AG04450 (cell line): ENCODE results near the gene SKAP1. TPM values are rescaled to one million over a fixed set of nuclear protein-coding genes. Genes with fewer than 3 reads are reported as not detected.
"Not testable (repeated sequence)": the region's sequence is repeated elsewhere in the genome, so short reads cannot be mapped to it uniquely, and the experiment has no call there.

Experiments used
- CTCF ChIA-PET: fragments of 300-600, 350-600 bp; formaldehyde crosslinking; extraction: SDS; loops from one replicate; lab custom pipeline; 2022; ENCODE audit warnings: antibody characterized with exemption, inconsistent platforms; lab: Charles Lee
- POLR2A ChIA-PET: fragments of 350-600 bp; formaldehyde crosslinking; extraction: SDS; loops from one replicate; lab custom pipeline; 2021; ENCODE audit warnings: antibody characterized with exemption, inconsistent platforms; lab: Yijun Ruan, JAX
- DNase-seq: peaks from one replicate; pipeline ENCODE4 v3.0.0-alpha.2; 2011; ENCODE audit warnings: low read depth, low spot score
- H3K27ac ChIP-seq: one replicate; pipeline ENCODE4 v1.5.1; 2012; ENCODE audit warnings: low read depth, low read length, control low read depth
- H3K27me3 ChIP-seq: one replicate; pipeline ENCODE4 v1.6.0; 2012; ENCODE audit warnings: low read length; ENCODE audit not compliant: control insufficient read depth, insufficient read depth
- H3K4me3 ChIP-seq: 2 replicates; pipeline ENCODE4 v1.5.1; 2011; ENCODE audit warnings: mild to moderate bottlenecking, low read depth, low read length, control low read depth
- H3K9me3 ChIP-seq: 2 replicates; pipeline ENCODE4 v1.5.1; 2012; ENCODE audit warnings: low read length; ENCODE audit not compliant: control insufficient read depth, insufficient read depth
- polyA plus RNA-seq: library from polyadenylated mRNA; depleted of rRNA; stranded (reverse); fragments of >200 nt; gene quantifications from 2 replicates; pipeline ENCODE4 v1.2.3, GENCODE V29; 2011
- TF ChIP-seq, protein P1 (sequence below): IDR thresholded peaks from 2 replicates; pipeline ENCODE4 v1.5.1; 2011; ENCODE audit warnings: low read depth, low read length, control low read depth, inconsistent platforms

Gene SKAP1
- polyA plus RNA-seq, 1 experiment = not detected

DNA sequence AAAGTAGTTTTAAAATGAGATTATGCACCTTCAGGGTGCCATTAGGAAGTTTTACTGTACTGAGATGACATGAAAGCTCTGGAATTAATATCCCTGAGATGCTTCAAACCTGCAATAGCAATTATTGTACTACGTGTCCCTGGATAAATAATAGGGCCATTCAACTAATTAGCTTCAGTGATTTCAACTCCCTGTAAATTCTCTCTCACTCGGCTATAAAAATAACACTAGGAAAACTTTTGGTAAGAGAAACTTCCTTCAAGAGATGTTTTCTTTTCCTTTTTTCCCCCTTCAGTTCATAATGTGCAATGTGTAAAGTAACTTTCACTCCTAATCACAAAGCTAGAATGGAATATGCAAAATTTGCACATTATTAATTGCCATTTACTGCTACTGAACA, 176.0 kb downstream of the SKAP1 start:
- Histone ChIP-seq H3K27me3 (peaks cover 46% of the 10 kb centered on the region), H3K4me3 (no peak overlapping the region), H3K9me3 (no peaks in the 10 kb centered on the region), H3K27ac (no peak overlapping the region)
- ChIA-PET CTCF (no interaction called here), POLR2A (no interaction called here)
- TF ChIP-seq, protein P1, sequence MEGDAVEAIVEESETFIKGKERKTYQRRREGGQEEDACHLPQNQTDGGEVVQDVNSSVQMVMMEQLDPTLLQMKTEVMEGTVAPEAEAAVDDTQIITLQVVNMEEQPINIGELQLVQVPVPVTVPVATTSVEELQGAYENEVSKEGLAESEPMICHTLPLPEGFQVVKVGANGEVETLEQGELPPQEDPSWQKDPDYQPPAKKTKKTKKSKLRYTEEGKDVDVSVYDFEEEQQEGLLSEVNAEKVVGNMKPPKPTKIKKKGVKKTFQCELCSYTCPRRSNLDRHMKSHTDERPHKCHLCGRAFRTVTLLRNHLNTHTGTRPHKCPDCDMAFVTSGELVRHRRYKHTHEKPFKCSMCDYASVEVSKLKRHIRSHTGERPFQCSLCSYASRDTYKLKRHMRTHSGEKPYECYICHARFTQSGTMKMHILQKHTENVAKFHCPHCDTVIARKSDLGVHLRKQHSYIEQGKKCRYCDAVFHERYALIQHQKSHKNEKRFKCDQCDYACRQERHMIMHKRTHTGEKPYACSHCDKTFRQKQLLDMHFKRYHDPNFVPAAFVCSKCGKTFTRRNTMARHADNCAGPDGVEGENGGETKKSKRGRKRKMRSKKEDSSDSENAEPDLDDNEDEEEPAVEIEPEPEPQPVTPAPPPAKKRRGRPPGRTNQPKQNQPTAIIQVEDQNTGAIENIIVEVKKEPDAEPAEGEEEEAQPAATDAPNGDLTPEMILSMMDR = no peak
- DNase-seq = no peak

DNA sequence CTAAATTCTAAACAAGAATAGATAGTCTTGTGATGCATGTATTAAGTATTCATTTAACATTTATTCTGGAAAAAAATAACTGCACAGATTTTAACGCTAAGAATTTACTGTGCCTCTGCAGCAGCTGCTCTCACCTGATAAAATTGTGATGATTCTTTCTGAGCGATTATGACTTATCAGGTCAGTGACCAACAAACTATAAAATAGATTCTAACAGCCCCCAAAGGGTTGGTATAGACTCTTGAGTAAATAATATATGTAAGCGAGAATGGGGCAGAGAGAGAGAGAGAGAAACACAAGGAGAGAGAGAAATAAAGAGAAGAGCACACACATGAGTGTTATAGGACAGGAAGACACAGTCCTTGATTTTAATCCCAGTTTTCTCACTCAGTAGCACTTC, 178.1 kb downstream of the SKAP1 start:
- POLR2A ChIA-PET = no interaction called here
- TF ChIP-seq, protein P1 = no peak
- Histone ChIP-seq H3K4me3 (no peak overlapping the region), H3K9me3 (no peaks in the 10 kb centered on the region), H3K27ac (no peak overlapping the region), H3K27me3 (peaks cover 40% of the 10 kb centered on the region)
- DNase-seq = no peak
- CTCF ChIA-PET = interaction anchor here (0.9 kb wide), 1 partner anchor 11 kb away, joined by 3 read pairs; no protein-coding TSS in a partner anchor

DNA sequence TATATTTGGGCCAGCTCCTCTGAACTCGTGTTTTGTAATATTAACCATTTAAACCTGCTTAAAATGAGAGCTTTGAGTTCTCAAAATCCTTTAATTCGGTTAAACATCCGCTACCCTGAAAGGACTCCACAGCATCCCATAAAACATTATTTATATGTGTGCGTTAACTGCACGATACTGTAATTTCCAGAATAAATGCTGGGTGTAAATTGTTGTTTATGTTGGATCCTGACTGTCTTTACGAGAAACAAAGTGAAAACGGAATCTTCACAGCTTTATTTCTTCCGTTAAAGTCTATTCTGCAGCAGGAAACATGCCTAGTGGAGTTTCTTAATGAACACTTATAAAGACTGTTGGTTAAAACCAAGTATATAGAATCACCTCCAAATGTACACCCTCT, 179.1 kb downstream of the SKAP1 start:
- Histone ChIP-seq H3K9me3 (no peaks in the 10 kb centered on the region), H3K27ac (no peak overlapping the region), H3K27me3 (peaks cover 33% of the 10 kb centered on the region), H3K4me3 (no peak overlapping the region)
- TF ChIP-seq, protein P1 = no peak
- ChIA-PET POLR2A (no interaction called here), CTCF (interaction anchor here (0.9 to 1.7 kb wide), 2 partner anchors 12 to 368 kb away, joined by 3 to 5 read pairs; no protein-coding TSS in a partner anchor)
- DNase-seq = no peak

DNA sequence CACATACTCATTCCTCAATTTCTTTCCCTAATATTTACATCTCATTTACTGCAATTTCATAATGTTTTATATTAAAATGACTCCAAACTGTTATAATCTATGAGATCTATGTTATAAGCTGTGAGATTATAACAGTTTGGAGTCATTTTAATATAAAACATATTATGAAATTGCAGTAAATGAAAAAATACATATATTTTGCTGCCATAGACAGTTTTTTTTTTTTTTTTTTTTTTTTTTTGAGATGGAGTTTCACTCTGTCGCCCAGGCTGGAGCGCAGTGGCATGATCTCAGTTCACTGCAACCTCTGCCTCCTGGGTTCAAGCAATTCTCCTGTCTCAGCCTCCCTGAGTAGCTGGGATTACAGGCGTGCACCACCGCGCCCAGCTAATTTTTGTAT, 180.0 kb downstream of the SKAP1 start:
- H3K9me3 ChIP-seq, H3K4me3 ChIP-seq, POLR2A ChIA-PET, H3K27ac ChIP-seq, DNase-seq: not testable (repeated sequence)
- H3K27me3 ChIP-seq = peaks cover 30% of the 10 kb centered on the region
- CTCF ChIA-PET = interaction anchor here (1.7 kb wide), 1 partner anchor 13 kb away, joined by 5 read pairs; no protein-coding TSS in a partner anchor

DNA sequence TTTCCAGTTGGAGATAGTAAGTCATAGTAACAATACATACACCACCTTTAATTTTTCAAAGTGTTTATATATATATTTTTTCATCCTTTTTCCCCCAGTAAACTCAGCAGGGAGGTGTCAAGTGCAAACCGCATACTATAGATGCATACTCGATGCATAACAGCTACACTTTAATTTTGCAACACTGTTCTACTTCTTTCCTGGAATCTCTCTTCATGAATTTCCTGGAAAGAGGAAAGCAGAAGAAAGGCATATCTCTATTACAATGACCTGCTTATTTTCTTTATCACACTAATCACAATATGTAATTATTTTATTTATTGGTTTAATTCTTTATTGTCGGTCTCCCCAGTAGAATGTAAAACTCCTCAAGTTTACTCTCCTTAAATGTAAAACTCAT, 182.4 kb downstream of the SKAP1 start:
- CTCF ChIA-PET = no interaction called here

More for the DNA sequence above, 182.4 kb downstream of the SKAP1 start:
- no peak for DNase-seq
- POLR2A ChIA-PET = no interaction called here
- TF ChIP-seq, protein P1 = no peak
- Histone ChIP-seq H3K4me3 (no peak overlapping the region), H3K27me3 (peaks cover 18% of the 10 kb centered on the region), H3K27ac (no peak overlapping the region), H3K9me3 (no peaks in the 10 kb centered on the region)
